Measurements from ENCODE around the gene B3GAT2.

B3GAT2 gene

DNA sequence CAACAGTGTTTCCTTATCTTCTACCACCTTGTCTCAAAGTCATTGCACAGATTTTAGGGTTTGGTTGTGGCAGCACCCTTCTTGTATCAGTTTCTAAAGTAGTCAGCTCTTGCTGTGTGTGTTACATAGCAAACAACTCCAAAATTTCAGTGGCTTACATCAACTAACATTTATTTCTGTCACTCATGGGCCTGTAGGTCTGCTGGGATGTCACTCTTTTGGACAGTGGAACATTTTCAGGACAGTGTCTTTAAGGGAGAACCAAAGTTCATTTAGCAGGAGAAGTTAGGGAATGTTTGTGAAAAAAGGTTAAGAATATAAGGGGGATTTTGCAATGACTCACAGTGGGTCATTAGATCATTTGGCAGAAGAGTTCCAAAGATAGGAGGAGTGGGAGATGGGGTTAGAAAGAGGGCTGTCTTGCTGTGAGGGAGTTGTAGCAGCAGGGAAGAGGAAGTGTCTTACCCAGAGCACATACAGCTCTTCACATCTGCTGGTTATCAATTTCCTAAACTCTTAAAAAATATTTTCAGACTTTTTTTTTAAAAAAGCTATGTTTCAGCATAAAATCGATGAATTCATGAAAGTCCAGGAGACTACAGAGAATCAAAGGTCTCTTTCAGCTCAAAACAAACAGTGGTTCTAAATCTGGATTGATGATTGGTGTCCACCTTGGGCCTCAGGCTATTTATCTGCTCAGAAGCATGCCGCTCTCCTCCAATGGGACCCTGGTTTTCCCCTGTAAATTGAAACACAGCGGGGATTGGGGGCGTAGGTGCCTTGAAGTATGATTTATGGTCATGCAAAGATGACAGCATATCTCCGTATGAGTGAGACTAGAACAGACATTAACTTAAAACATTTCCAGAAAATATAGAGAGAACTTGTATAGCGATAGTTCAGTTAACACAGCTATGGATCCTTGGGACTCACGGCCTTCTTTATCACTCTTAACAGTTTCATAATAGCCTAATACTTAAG, 117.3 kb downstream of the B3GAT2 start:
- no peak for DNase-seq

DNA sequence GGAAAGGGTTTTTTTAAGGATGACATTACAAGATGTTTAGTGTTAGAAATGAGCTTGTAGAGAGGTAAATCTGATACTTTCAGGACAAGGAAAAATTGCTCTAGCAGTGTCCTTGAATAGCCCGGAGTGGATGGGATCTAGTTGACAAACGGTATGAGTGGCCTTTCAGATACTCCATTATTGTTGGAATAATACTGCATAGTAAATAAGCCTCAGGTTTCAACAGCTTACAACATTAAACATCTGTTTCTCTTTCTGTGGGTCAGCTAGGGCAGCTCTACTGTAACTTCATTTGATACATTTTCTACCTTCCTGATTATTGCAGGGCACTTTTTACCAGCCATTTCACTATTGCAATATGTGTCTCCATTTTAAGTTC, 118.0 kb downstream of the B3GAT2 start:
- DNase-seq, result peak; percentile 75

DNA sequence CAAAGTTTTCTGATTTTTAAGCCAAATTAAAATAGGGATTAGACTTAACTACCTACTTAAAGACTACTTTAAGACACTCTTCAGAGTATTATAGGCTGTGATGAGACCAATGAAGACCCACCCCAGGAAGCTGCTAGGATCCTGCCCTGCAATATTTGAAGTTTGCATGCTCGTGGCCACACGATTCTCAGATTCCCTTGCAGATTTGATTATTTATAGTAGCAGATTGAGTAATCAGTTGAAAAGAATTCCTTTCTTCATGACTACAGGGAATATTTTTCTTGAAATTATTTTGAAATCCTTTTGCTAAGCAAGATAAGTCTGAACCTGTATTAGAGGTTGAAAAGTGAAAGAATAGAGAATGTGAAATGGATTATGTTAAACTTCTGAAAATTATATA, 122.3 kb downstream of the B3GAT2 start:
- DNase-seq, result no peak

DNA sequence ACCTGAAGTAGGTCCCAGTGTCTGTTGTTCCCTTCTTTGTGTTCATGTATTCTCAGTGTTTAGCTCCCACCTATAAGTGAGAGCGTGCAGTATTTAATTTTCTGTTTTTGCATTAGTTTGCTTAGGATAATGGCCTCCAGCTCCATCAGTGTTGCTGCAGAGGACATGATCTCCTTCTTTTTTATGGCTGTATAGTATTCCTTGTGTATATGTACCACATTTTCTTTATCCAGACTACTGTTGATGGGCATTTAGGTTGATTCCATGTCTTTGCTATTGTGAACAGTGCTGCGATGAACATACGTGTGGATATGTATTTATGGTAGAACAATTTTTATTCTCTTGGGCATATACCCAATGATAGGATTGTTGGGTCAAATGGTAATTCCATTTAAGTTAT, 125.4 kb downstream of the B3GAT2 start:
- no peak for DNase-seq

DNA sequence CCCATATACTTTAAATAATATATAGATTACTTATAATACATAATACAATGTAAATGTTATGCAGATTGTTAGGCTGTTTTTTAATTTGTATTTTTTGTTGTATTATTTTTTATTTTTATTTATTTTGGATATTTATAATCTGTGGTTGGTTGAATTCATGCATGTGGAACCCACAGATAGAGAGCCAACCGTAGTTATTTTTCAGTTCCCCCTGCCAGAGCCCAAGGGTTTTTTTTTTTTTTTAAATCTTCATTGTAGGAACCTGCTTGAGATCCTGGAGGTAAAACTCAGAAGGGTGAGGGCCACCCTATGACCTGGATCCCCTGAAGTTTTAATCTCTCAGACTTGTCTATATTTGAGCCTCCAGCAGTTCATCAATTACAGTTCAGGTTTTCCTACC, 133.2 kb downstream of the B3GAT2 start:
- DNase-seq, result no peak

DNA sequence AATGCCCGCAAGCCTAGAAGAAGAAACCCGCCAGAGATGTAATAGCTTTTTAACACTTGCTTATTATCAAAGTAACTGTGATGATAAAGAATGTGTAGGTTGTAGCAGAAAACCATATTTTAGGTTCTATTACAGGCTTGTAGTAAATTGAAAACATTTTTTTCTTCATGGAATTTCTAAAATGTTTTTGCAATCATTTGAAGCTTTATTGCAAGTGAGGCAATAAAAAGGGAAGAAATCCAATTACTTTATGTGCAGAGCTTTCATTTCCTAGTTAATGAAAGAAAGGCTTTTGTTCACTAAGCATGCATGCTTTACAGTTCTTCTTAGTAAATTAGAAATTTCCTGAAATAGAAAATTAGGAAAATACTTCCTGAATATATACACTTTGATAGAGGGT, 135.1 kb downstream of the B3GAT2 start:
- DNase-seq, result no peak

DNA sequence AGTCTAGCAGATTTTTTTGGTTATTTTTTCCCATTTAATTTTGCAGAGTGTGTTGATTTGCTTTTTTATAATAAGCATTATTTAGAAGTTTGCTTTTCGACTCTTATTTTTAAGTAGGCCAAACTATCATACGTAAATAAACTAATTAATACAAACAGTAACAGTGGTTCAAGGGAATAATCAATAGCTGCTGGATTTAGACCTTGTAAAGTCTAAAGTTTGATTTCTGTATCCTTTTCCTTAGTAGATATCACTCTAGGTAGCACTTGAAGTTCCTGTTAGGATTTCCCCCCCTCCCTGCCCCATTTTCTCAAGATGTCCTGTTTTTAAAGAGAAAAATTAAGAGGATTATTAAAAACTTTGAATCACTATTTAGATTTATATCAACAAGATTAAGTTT, 136.1 kb downstream of the B3GAT2 start:
- no peak for DNase-seq

DNA sequence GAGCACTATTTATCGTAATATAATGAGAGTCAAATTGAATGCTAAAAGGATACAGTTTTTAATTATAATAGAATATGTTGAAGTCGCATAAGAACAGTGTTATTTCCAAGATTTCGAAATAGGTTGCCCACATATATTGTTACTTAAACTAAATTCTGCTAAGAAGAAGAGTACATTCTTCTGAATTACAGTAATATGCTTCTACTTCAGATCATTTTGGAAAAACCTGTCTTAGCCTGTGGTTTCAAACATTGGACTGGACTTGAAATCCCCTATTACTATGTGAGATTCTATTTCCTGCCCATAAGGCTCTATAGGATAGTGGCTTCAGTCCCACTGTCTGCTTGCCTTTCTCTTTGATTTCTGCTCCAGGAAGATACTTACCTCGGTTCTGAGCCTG, 137.2 kb downstream of the B3GAT2 start:
- DNase-seq, result no peak

DNA sequence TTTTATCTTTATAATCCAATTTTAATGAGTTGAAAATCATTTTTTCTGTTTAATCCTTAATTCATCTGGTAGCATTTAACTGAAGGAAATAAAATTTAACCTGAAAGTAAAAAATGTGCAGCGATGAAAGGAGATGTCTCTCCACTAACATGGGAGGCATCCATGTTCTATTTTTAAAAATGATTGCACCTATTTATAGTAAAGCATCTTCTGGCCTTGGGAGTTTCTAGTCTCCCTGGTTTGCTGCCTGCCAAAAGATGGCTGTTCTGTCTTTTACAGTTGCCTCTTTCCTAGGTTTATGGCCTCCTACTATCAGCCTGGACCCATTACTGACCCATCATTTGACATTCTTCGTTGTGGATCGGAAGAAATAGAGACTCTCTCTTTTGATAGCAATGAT, 143.0 kb downstream of the B3GAT2 start:
- DNase-seq, result no peak

DNA sequence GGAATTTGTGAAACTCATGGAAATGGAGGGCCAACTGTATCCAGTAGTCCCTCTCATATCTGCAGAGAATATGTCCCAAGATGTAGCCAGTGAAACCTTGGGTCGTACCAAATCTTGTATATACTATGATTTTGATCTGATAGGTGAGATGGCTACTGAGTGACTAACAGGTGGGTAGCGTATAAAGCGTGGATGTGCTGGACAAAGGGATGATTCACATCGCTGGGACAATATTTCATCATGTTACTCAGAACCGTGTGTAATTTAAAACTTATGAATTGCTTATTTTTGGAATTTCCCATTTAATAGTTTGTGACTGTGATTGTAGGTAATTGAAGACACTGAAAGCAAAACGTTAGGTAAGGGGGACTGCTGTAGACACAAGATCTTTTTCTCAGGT, 145.1 kb downstream of the B3GAT2 start:
- no peak for DNase-seq

Data from DMS153 (cell line).